Fibroblast of pulmonary artery (primary cell): ENCODE measurements around the gene GBF1.

Experiments
- DNase-seq: peaks from one replicate; pipeline ENCODE4 v3.0.0-alpha.2; 2010; ENCODE audit warnings: low read depth
- H3K4me3 ChIP-seq: replicated peaks from 2 replicates; pipeline ENCODE4 v1.5.1; 2011; ENCODE audit warnings: low read depth, mild to moderate bottlenecking, control low read depth, low read length, moderate library complexity
- CTCF ChIP-seq: IDR thresholded peaks from 2 replicates; pipeline ENCODE4 v1.5.1; 2011; ENCODE audit warnings: mild to moderate bottlenecking, control low read depth, low read length, inconsistent platforms; ENCODE audit errors: missing control alignments

GBF1 gene

GRCh38 chr10:102416695-102417094 is 171.4 kb downstream of the GBF1 start:
- no peak overlapping the region for H3K4me3 ChIP-seq
- TF ChIP-seq CTCF = no peak
- DNase-seq = no peak

DNA sequence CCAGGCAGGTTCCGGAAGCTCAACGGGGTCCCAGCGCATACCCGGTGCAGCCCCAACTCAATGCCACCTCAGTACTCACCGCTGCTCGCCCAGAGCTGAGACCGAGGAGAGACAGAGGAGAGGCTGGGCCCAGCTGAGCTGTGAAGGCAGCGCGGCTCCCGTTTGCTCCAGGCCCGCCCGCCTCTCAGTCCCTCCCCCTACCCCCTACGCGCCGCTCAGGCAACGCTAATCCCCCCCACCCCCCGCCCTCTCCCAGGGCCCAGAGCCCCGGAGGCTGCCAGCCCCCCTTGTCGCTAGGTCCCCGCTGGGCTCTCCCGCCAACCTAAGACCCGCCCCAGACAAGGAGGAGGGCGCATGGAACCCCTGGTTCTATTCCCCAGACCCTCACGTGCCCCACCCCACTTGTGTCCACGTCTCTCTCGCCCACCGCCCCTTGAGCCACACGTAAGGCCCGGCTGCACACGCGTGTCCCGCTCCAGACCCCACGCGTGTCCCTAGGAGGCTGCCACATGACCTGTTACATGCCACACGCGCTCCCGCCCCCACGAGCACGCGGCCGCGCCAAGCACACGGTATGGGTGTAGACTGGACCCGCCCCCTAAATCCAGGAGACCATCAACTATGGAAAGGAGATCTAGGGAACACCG is 173.4 kb downstream of the GBF1 start, which contains the start of gene PSD:
TSS of gene PSD (minus strand) at position 164 of the 647 bp plus-strand sequence. CDS start 1,747 bp downstream, outside the sequence.
- DNase-seq = no peak
- H3K4me3 ChIP-seq = peak within 1 kb of the TSS; percentile 86
- no peak for TF ChIP-seq CTCF

DNA sequence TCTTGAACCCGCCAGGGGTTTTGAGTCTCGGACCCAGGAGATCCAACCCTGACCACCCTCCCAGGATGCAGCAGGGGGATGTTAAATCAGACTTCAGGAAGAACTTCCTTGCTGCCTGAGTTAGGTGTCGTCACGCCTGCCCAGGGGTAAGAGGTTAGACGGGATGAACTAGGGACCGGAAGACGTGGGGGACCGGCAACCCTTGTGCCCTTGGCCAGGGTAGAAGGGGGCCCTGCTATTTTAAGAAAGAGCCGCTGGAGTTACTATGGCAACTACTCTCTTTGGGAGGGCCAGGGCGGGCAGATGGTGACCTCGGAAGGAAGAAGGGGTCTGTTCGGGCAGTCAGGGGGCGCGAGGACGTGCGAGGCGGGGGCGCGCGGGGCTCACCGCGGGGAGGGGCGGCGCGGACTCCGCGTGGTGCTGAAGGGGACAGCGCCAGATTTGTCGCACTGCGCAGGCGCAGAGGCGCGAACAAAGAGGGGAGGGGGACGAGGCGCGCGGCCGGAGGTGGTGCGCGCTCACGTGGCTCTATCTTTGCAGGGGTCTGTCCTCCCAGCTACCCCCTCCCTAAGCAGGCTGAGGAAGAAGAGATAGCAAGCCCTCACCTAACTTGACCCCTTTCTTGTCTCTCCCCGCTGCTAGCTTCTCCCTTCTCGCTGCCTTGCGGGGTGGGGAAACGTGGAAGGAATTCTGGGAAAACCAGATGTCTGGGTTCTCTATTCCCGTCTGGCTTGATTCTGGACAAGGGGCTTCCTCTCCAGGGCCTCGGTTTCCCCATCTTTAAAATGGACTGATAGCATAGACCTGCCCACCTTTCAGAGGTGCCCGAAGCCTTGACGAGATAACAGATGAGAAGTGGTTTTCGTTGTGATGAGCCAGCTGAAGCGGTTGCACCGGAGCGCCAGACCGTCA is 174.2 kb downstream of the GBF1 start:
- DNase-seq = no peak
- TF ChIP-seq CTCF = no peak
- H3K4me3 ChIP-seq = peak overlapping the region; percentile 86

- peak overlapping the region; percentile 86 for H3K4me3 ChIP-seq
- no peak for DNase-seq
- TF ChIP-seq CTCF = no peak
Observed at GRCh38 chr10:102420181-102420713, 174.9 kb downstream of the GBF1 start.

DNA sequence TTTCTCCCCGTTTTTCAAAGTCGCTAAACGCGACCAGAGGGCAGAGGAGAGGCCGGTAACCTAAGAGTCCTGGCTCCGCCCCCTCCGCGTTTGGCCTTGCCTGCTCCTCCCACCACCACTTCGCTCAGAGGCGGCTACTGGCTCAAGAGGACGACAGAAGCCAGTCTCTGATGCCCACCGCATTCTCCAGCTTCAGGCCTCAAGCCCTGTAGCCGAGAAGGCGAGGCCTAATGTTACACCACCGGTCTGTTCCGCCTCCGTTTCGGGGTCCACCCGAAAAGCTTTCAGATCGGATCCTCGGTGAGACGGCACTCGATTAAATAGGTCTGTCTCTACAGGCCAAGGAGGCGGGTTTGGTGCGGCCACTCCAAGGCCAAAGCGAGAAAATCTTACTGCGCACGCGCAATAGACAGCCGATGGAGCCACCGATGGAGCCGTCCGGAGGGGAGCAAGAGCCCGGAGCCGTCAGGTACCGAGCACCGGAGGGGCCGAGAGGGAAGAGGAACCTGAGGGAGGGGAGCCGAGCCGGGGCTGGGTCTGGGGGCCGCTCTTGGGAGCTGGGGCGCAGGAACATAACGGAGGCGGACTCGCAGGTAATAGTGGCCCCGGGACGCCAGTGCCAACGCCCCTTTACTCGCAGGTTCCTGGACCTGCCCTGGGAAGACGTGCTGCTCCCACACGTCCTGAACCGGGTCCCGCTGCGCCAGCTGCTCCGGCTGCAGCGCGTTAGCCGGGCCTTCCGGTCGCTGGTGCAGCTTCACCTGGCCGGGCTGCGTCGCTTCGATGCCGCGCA is 175.6 kb downstream of the GBF1 start, which contains the start of gene FBXL15:
TSS of gene FBXL15 (plus strand) at position 123 of the 793 bp plus-strand sequence. CDS start at position 417, 294 bp downstream.
- DNase-seq = peak; percentile 97

DNA sequence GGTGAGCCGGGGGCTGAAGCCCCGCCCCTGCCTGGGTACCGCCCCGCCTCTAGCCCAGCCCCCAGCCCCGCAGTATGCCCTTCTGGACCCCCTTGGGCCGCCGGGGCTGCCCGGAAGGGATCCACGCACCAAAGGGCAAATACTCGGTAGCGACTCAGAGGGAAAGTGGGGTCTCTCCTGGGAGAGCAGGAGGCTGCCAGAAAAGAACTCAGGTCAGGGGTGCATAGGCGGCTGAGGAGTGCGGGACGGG is 176.1 kb downstream of the GBF1 start:
- no peak for TF ChIP-seq CTCF
- H3K4me3 ChIP-seq = peak overlapping the region; percentile 86
- DNase-seq = no peak

More for the DNA sequence above, 175.6 kb downstream of the GBF1 start, which contains the start of gene FBXL15:
- H3K4me3 ChIP-seq = peak within 1 kb of the TSS; percentile 86
- TF ChIP-seq CTCF = no peak
